Measurements from ENCODE around the gene RNASEH1. TPM values are rescaled to one million over a fixed set of nuclear protein-coding genes. Genes with fewer than 3 reads are reported as not detected.

Gene RNASEH1
- total RNA-seq, 1 experiment from 2014 or later: 38.2 TPM

- peaks cover 47% of the 10 kb centered on the region for H3K79me2 ChIP-seq (ENCODE audit: insufficient read depth, low read length)
- BruUV-seq (replicated peaks): no TSS peak
- H3K27me3 ChIP-seq (ENCODE audit: insufficient read depth, low read length): no peaks in the 10 kb centered on the region
- no peaks in the 10 kb centered on the region for H3K9me2 ChIP-seq (ENCODE audit: insufficient read depth)
- no peaks in the 10 kb centered on the region for H4K20me1 ChIP-seq (ENCODE audit: insufficient read depth)
- no peak for ATAC-seq
- no peak for TF ChIP-seq CTCF (IDR thresholded peaks at IDR 0.05 in 2 of 3, conservative IDR thresholded peaks at IDR 0.05 in 1 of 3; ENCODE audit: borderline replicate concordance in 1 of 3, insufficient read depth in 1 of 3, low read depth in 2 of 3, low read length in 2 of 3)
- no peak for TF ChIP-seq POLR2A (IDR thresholded peaks at IDR 0.05; ENCODE audit: borderline replicate concordance, extremely low read depth, insufficient read depth, insufficient read length)
- no peak for TF ChIP-seq POLR2AphosphoS5 (IDR thresholded peaks at IDR 0.05; ENCODE audit: low read depth, low read length)
- TF ChIP-seq ELF1 (IDR thresholded peaks at IDR 0.05; ENCODE audit: borderline replicate concordance, low read depth): no peak
- TF ChIP-seq ZBTB33 (IDR thresholded peaks at IDR 0.05; ENCODE audit: extremely low read depth, insufficient replicate concordance, low read length): no peak
- TF ChIP-seq RAD21 (IDR thresholded peaks at IDR 0.05; ENCODE audit: low read depth): no peak
- TF ChIP-seq JUND (IDR thresholded peaks at IDR 0.05): no peak
- no peak for TF ChIP-seq MAX (IDR thresholded peaks at IDR 0.05)
- TF ChIP-seq YY1 (IDR thresholded peaks at IDR 0.05; ENCODE audit: extremely low read depth, insufficient replicate concordance, low read depth, low read length): no peak
- no peak for TF ChIP-seq SIN3A (IDR thresholded peaks at IDR 0.05; ENCODE audit: low read depth)
- TF ChIP-seq ZFX (IDR thresholded peaks at IDR 0.05): no peak
- no peak for TF ChIP-seq FOSL1 (IDR thresholded peaks at IDR 0.05; ENCODE audit: low read depth)
- TF ChIP-seq EZH2 (IDR thresholded peaks at IDR 0.05): no peak
- TF ChIP-seq REST (IDR thresholded peaks at IDR 0.05; ENCODE audit: low read depth): no peak
- H3K9me3 ChIP-seq (ENCODE audit: control insufficient read depth in 1 of 2, insufficient read depth in 1 of 2, low read depth in 1 of 2, low read length in 2 of 2): no peaks in the 10 kb centered on the region
- intact Hi-C loops (cut with micrococcal nuclease): no loop called here
- DNase-seq (ENCODE audit: low read depth, low spot score): no peak
- ChIA-PET RAD21 (ENCODE audit: low non-redundant PET in 1 of 2, low total read pairs in 2 of 2, uncharacterized antibody in 2 of 2, unreplicated experiment in 2 of 2) (no interaction called here), POLR2A (no interaction called here), CTCF (no interaction called here)
- H2AFZ ChIP-seq (ENCODE audit: low read depth, low read length, poor library complexity, severe bottlenecking): no peak overlapping the region
- H3K9ac ChIP-seq (ENCODE audit: low read length): no peak overlapping the region
- H3K27ac ChIP-seq (ENCODE audit: low read depth, low read length): no peak overlapping the region
- H3K4me2 ChIP-seq (ENCODE audit: low read length): no peak overlapping the region
- H3K36me3 ChIP-seq (ENCODE audit: control insufficient read depth in 1 of 2, insufficient read depth in 2 of 2, low read length in 2 of 2): peaks cover 62 to 75% of the 10 kb centered on the region in 2 experiments
- H3K4me1 ChIP-seq (ENCODE audit: control insufficient read depth in 1 of 2, insufficient read depth in 2 of 2, low read length in 2 of 2): peaks cover 0 to 8% of the 10 kb centered on the region in 2 experiments; a peak in 1 of 4 replicates
- H3K4me3 ChIP-seq (replicated peaks in 1 of 2; ENCODE audit: low read depth in 1 of 2, low read length in 2 of 2): no peak overlapping the region
Measured at GRCh38 chr2:3547915-3548314, 10.2 kb downstream of the RNASEH1 start.
